OCI-LY7 (cell line): ENCODE data around the gene TIGD7. TPM values are rescaled to one million over a fixed set of nuclear protein-coding genes. Genes with fewer than 3 reads are reported as not detected.

Experiments used
- BruUV-seq: library from RNA; stranded (reverse); fragments of 400-500 nt; replicated peaks from 2 replicates; lab custom pipeline; 2021; lab: Mats Ljungman, UMichigan
- CTCF ChIA-PET: fragments of 300-600 bp; sonication (Branson Sonifier 250); formaldehyde crosslinking; loops from one replicate; lab custom pipeline; 2022; ENCODE audit warnings: antibody characterized with exemption; ENCODE audit not compliant: unreplicated experiment; lab: Charles Lee
- POLR2A ChIA-PET: fragments of 300-600 bp; sonication (Branson Sonifier 250); formaldehyde crosslinking; loops from one replicate; lab custom pipeline; 2022; ENCODE audit warnings: antibody characterized with exemption; lab: Charles Lee
- DNase-seq: peaks from one replicate; pipeline ENCODE4 v3.0.0-alpha.2; 2015; ENCODE audit warnings: low spot score
- H2AFZ ChIP-seq: fragments of 200-600 bp; sonication (generic), shearing (Covaris generic); 2 replicates; pipeline ENCODE4 v1.6.1; 2014; ENCODE audit warnings: mild to moderate bottlenecking, antibody characterized with exemption, low read length, moderate library complexity
- H3K27ac ChIP-seq: fragments of 200-600 bp; sonication (generic); 2 replicates; pipeline ENCODE4 v1.5.1; 2014; ENCODE audit warnings: mixed run types, low read depth, mild to moderate bottlenecking, moderate library complexity, low read length, inconsistent platforms; ENCODE audit not compliant: poor library complexity, severe bottlenecking
- H3K36me3 ChIP-seq: fragments of 200-600 bp; sonication (generic); 2 replicates; pipeline ENCODE4 v1.6.1; 2014; ENCODE audit warnings: mild to moderate bottlenecking, antibody characterized with exemption, low read length, moderate library complexity, mixed read lengths; ENCODE audit not compliant: insufficient read depth
- H3K4me1 ChIP-seq: fragments of 200-600 bp; sonication (generic); 2 replicates; pipeline ENCODE4 v1.5.1; 2014; ENCODE audit warnings: mild to moderate bottlenecking, low read length; ENCODE audit not compliant: insufficient read depth, poor library complexity, severe bottlenecking
- H3K4me2 ChIP-seq: fragments of 200-600 bp; sonication (generic); 2 replicates; pipeline ENCODE4 v1.6.1; 2014; ENCODE audit warnings: mild to moderate bottlenecking, low read length
- H3K4me3 ChIP-seq: fragments of 200-600 bp; sonication (generic); 2 replicates; pipeline ENCODE4 v1.5.1; 2014; ENCODE audit warnings: mild to moderate bottlenecking, low read depth, low read length; ENCODE audit not compliant: poor library complexity, severe bottlenecking
- H3K79me2 ChIP-seq: fragments of 200-600 bp; sonication (generic); 2 replicates; pipeline ENCODE4 v1.6.1; 2016; ENCODE audit warnings: low read depth, mild to moderate bottlenecking, low read length, moderate library complexity, mixed read lengths; ENCODE audit not compliant: insufficient read depth
- H3K9me2 ChIP-seq: fragments of 200-600 bp; sonication (generic); 2 replicates; pipeline ENCODE4 v1.6.1; 2016; ENCODE audit warnings: mild to moderate bottlenecking, low read length, mixed read lengths; ENCODE audit not compliant: insufficient read depth
- H3K9me3 ChIP-seq: fragments of 200-600 bp; sonication (generic); 2 replicates; pipeline ENCODE4 v1.6.1; 2014; ENCODE audit warnings: mild to moderate bottlenecking, mixed run types, low read length, mixed read lengths
- H4K20me1 ChIP-seq: fragments of 200-600 bp; sonication (generic); 2 replicates; pipeline ENCODE4 v1.6.1; 2014; ENCODE audit warnings: mild to moderate bottlenecking, antibody characterized with exemption, low read length, moderate library complexity, mixed read lengths; ENCODE audit not compliant: insufficient read depth
- CTCF ChIP-seq: fragments of 200-600 bp; sonication (generic); conservative IDR thresholded peaks from 2 replicates; pipeline ENCODE4 v1.5.1; 2014; ENCODE audit warnings: mild to moderate bottlenecking, antibody characterized with exemption, low read length, moderate library complexity, mixed read lengths
- EZH2phosphoT487 ChIP-seq: fragments of 200-600 bp; sonication (generic); IDR thresholded peaks from 2 replicates; pipeline ENCODE4 v1.6.1; 2018; ENCODE audit warnings: low read depth, borderline replicate concordance, mild to moderate bottlenecking, mixed run types, antibody characterized with exemption, low read length, moderate library complexity, mixed read lengths
- intact Hi-C: fragments of 100-400 bp; cut with micrococcal nuclease; formaldehyde crosslinking; loops from one replicate; pipeline ENCODE4 v1.10.0; 2022; ENCODE audit not compliant: unreplicated experiment
- total RNA-seq, 2 experiments: library from RNA; depleted of rRNA in 1 of 2; stranded (reverse); fragments of >200 nt in 1 of 2; shearing (Covaris generic) in 1 of 2; gene quantifications; 2 replicates each; pipeline ENCODE4 v1.2.3, GENCODE V29; 2014 to 2022

The TIGD7 gene
- total RNA-seq, 2 experiments from 2014 or later, result 0.03 to 5.1 TPM

GRCh38 chr16:3282730-3283542, 22.3 kb downstream of the TIGD7 start, which contains the start of gene ZNF263:
Gene ZNF263, plus strand, starts transcription at chr16:3283491. Its CDS starts 328 bp downstream, at chr16:3283819.
- ChIA-PET CTCF (no interaction called here), POLR2A (interaction anchor here (0.6 to 2.0 kb wide), 3 partner anchors 38 to 206 kb away, joined by 3 to 5 read pairs (median 3); partner anchors contain the start of gene ZNF174)
- Histone ChIP-seq H3K4me3 (peak within 1 kb of the TSS; percentile 99), H4K20me1 (0 out of 2 replicates have a peak, but pooled peaks cover 8% of the 10 kb centered on the region), H3K27ac (peak within 1 kb of the TSS; percentile 86), H3K9me2 (no peaks in the 10 kb centered on the region), H3K4me1 (peaks cover 29% of the 10 kb centered on the region), H3K79me2 (peaks cover 45% of the 10 kb centered on the region), H3K36me3 (peaks cover 30% of the 10 kb centered on the region), H2AFZ (peak within 1 kb of the TSS; percentile 85), H3K4me2 (peak within 1 kb of the TSS; percentile 98), H3K9me3 (no peaks in the 10 kb centered on the region)
- TSS peak; percentile 76 for BruUV-seq
- peak; percentile 97 for DNase-seq
- TF ChIP-seq EZH2phosphoT487, result no peak
- no peak for TF ChIP-seq CTCF
- intact Hi-C loops, result loop anchor here (1.0 to 5.0 kb wide), 6 partner anchors 18 to 174 kb away; partner anchors contain the start of gene ZNF200

- BruUV-seq, result no TSS peak
Measured at GRCh38 chr16:3282103-3282729, 23.0 kb downstream of the TIGD7 start.

More at GRCh38 chr16:3282103-3282729, 23.0 kb downstream of the TIGD7 start:
- Histone ChIP-seq H3K4me3 (peak overlapping the region; percentile 99), H3K79me2 (peaks cover 39% of the 10 kb centered on the region), H3K4me1 (peaks cover 29% of the 10 kb centered on the region), H3K4me2 (peak overlapping the region; percentile 98), H2AFZ (peak overlapping the region; percentile 85), H3K27ac (peak overlapping the region; percentile 86), H3K9me3 (no peaks in the 10 kb centered on the region), H4K20me1 (0 out of 2 replicates have a peak, but pooled peaks cover 8% of the 10 kb centered on the region), H3K9me2 (no peaks in the 10 kb centered on the region), H3K36me3 (peaks cover 24% of the 10 kb centered on the region)
- ChIA-PET POLR2A (interaction anchor here (0.6 to 2.0 kb wide), 3 partner anchors 38 to 206 kb away, joined by 3 to 5 read pairs (median 3); partner anchors contain the start of gene ZNF174), CTCF (no interaction called here)
- no peak for DNase-seq
- intact Hi-C loops, result loop anchor here (1.0 to 5.0 kb wide), 4 partner anchors 17 to 175 kb away; no protein-coding TSS in a partner anchor
- TF ChIP-seq EZH2phosphoT487 (no peak), CTCF (0 out of 2 replicates have a peak, but pooled peaks have one; percentile 21)
